ENCODE results near the gene PLEKHA5. TPM values are rescaled to one million over a fixed set of nuclear protein-coding genes. Genes with fewer than 3 reads are reported as not detected.
A peak's percentile ranks its signal among the peaks of the same experiment; 100 is the strongest.

PLEKHA5 gene
- total RNA-seq, 1 donor = 40.7 TPM

GRCh38 chr12:19209661-19210060, 80.1 kb downstream of the PLEKHA5 start:
- DNase-seq (ENCODE audit: low read depth) = no peak
- no peak overlapping the region for H3K4me3 ChIP-seq (ENCODE audit: low read depth, low read length)
- no peak for TF ChIP-seq CTCF (IDR thresholded peaks at IDR 0.05; ENCODE audit: insufficient read depth, low read length)

DNA sequence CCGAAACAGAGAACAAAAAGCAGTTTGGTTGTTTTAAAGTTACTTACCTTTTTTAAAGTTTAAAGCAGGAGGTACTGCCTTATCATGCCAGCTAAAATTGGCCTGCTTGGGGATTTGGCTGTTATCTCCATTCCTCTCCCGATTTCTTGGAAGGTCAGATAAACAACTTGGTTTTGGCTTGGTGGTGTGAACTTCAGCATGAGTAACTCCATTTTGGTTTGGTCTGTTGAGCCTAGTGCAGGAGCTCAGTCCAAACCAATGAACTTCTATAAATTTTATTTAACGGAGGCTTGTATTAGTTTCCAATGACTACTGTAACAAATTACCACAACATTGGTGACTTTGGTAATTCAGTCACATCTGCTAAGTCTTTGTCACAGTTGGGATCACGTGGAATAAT, 82.3 kb downstream of the PLEKHA5 start:
- TF ChIP-seq CTCF (IDR thresholded peaks at IDR 0.05; ENCODE audit: insufficient read depth, low read length) = no peak
- DNase-seq (ENCODE audit: low read depth) = no peak
- H3K4me3 ChIP-seq (ENCODE audit: low read depth, low read length) = no peak overlapping the region

GRCh38 chr12:19212245-19212644, 82.7 kb downstream of the PLEKHA5 start:
- no peak for TF ChIP-seq CTCF (IDR thresholded peaks at IDR 0.05; ENCODE audit: insufficient read depth, low read length)
- no peak for DNase-seq (ENCODE audit: low read depth)
- H3K4me3 ChIP-seq (ENCODE audit: low read depth, low read length) = no peak overlapping the region

- no peak for DNase-seq (ENCODE audit: low read depth)
These were observed 84.5 kb downstream of the PLEKHA5 start for GRCh38 chr12:19214020-19214419.

GRCh38 chr12:19215115-19215514, 85.6 kb downstream of the PLEKHA5 start:
- H3K4me3 ChIP-seq (ENCODE audit: low read depth, low read length) = no peak overlapping the region
- DNase-seq (ENCODE audit: low read depth) = no peak
- no peak for TF ChIP-seq CTCF (IDR thresholded peaks at IDR 0.05; ENCODE audit: insufficient read depth, low read length)

More at GRCh38 chr12:19214020-19214419, 84.5 kb downstream of the PLEKHA5 start:
- no peak for TF ChIP-seq CTCF (IDR thresholded peaks at IDR 0.05; ENCODE audit: insufficient read depth, low read length)
- no peak overlapping the region for H3K4me3 ChIP-seq (ENCODE audit: low read depth, low read length)

GRCh38 chr12:19217446-19217845, 87.9 kb downstream of the PLEKHA5 start:
- TF ChIP-seq CTCF (IDR thresholded peaks at IDR 0.05; ENCODE audit: insufficient read depth, low read length) = no peak
- no peak overlapping the region for H3K4me3 ChIP-seq (ENCODE audit: low read depth, low read length)
- no peak for DNase-seq (ENCODE audit: low read depth)

GRCh38 chr12:19220205-19220604, 90.7 kb downstream of the PLEKHA5 start:
- no peak overlapping the region for H3K4me3 ChIP-seq (ENCODE audit: low read depth, low read length)
- no peak for TF ChIP-seq CTCF (IDR thresholded peaks at IDR 0.05; ENCODE audit: insufficient read depth, low read length)
- peak; percentile 93 for DNase-seq (ENCODE audit: low read depth)

Data from fibroblast of the aortic adventitia (primary cell).